Gastroesophageal sphincter (tissue), 4 donors: ENCODE data around the gene SPPL3. TPM values are rescaled to one million over a fixed set of nuclear protein-coding genes. Genes with fewer than 3 reads are reported as not detected.
A peak's percentile ranks its signal among the peaks of the same experiment; 100 is the strongest.

Source experiments
- ATAC-seq: fragments of 150-250 bp; one replicate; pipeline ENCODE4 v1.9.1; 2016; ENCODE audit warnings: mild to moderate bottlenecking, moderate library complexity
- H3K27ac ChIP-seq, 4 donors: fragments of 200-600 bp; sonication (generic) in 3 of 4; 1 replicate in 3 of 4; 2 replicates in 1 of 4; pipeline ENCODE4 v1.5.1; 2016 to 2019
- H3K27me3 ChIP-seq: fragments of 200-600 bp; sonication (generic); one replicate; pipeline ENCODE4 v1.5.1; 2019
- H3K36me3 ChIP-seq, 2 donors: fragments of 200-600 bp; sonication (generic); one replicate each; pipeline ENCODE4 v1.5.1; 2019; ENCODE audit warnings: control low read depth in 1 of 2
- H3K4me1 ChIP-seq, 3 donors: fragments of 200-600 bp; sonication (generic); 1 replicate in 2 of 3; 2 replicates in 1 of 3; pipeline ENCODE4 v1.5.1; 2016 to 2019; ENCODE audit warnings: control low read depth in 2 of 3
- H3K4me3 ChIP-seq, 2 donors: fragments of 200-600 bp; sonication (generic); one replicate each; pipeline ENCODE4 v1.5.1; 2019; ENCODE audit warnings: mild to moderate bottlenecking in 1 of 2, moderate library complexity in 1 of 2
- H3K9me3 ChIP-seq, 3 donors: fragments of 200-600 bp; sonication (generic); one replicate each; pipeline ENCODE4 v1.5.1; 2017 to 2019; ENCODE audit warnings: control low read depth in 2 of 3
- CTCF ChIP-seq, 4 experiments: fragments of 200-600 bp in 2 of 4; fragments of 450-650 bp in 2 of 4; sonication (generic) in 1 of 4; IDR thresholded peaks; one replicate each; pipeline ENCODE4 v1.5.1; 2017 to 2019; ENCODE audit warnings: antibody characterized with exemption in 4 of 4, mild to moderate bottlenecking in 2 of 4, moderate library complexity in 2 of 4
- EP300 ChIP-seq: sonication (generic); formaldehyde crosslinking; IDR thresholded peaks from one replicate; pipeline ENCODE4 v1.6.1; 2017; ENCODE audit warnings: antibody characterized with exemption, mild to moderate bottlenecking
- POLR2A ChIP-seq, 2 donors: fragments of 450-650 bp; IDR thresholded peaks; one replicate each; pipeline ENCODE4 v1.6.1; 2017; ENCODE audit warnings: antibody characterized with exemption in 2 of 2, mild to moderate bottlenecking in 2 of 2, moderate library complexity in 1 of 2
- POLR2AphosphoS5 ChIP-seq: sonication (generic); formaldehyde crosslinking; IDR thresholded peaks from one replicate; pipeline ENCODE4 v1.6.1; 2017; ENCODE audit warnings: antibody characterized with exemption
- WGBS, 2 donors: methylation state at CpG; one replicate each; pipeline ENCODE4 v1.1.5; 2018; ENCODE audit warnings: low coverage in 1 of 2; 5-methylcytosine and 5-hydroxymethylcytosine counted together
- total RNA-seq, 4 donors: library from RNA; depleted of rRNA; stranded (reverse); fragments of >200 nt; gene quantifications; one replicate each; pipeline ENCODE4 v1.1.0, GENCODE V29; 2016

SPPL3 gene
- total RNA-seq, 4 donors from 2014 or later: 16.2 to 20.2 (median 19.0) TPM

- H3K4me3 ChIP-seq: no peak overlapping the region
- 59 to 65% methylated on average over 4 to 5 of the region's 5 CpGs for WGBS, 2 donors
- no peak overlapping the region for H3K27ac ChIP-seq
- no peak for ATAC-seq
- peaks cover 0 to 1% (median 0%) of the 10 kb centered on the region in 3 donors for H3K4me1 ChIP-seq
- H3K27me3 ChIP-seq: no peaks in the 10 kb centered on the region
- no peaks in the 10 kb centered on the region for H3K9me3 ChIP-seq
- H3K36me3 ChIP-seq: no peaks in the 10 kb centered on the region
- no peak for TF ChIP-seq CTCF (IDR thresholded peaks at IDR 0.05)
- no peak for TF ChIP-seq POLR2A (IDR thresholded peaks at IDR 0.05)
- TF ChIP-seq EP300: no peak
- TF ChIP-seq POLR2AphosphoS5: no peak
Measured at GRCh38 chr12:120909633-120910298, 5.6 kb upstream of the SPPL3 start.

GRCh38 chr12:120905856-120906384 is 1.8 kb upstream of the SPPL3 start:
- H3K4me3 ChIP-seq: no peak overlapping the region
- peaks cover 0 to 26% (median 13%) of the 10 kb centered on the region in 3 donors for H3K4me1 ChIP-seq
- WGBS, 2 donors: 73 to 100% methylated on average over 1 of the region's 5 CpGs
- no peaks in the 10 kb centered on the region for H3K9me3 ChIP-seq
- H3K27me3 ChIP-seq: no peaks in the 10 kb centered on the region
- no peak overlapping the region for H3K27ac ChIP-seq
- no peak for ATAC-seq
- no peaks in the 10 kb centered on the region for H3K36me3 ChIP-seq
- TF ChIP-seq EP300 (no peak), POLR2AphosphoS5 (no peak), CTCF (IDR thresholded peaks at IDR 0.05) (no peak)

- Histone ChIP-seq H3K4me3 (peak overlapping the region; percentile 96 to 99), H3K36me3 (no peaks in the 10 kb centered on the region), H3K27ac (peak overlapping the region; percentile 39 to 95 (median 94)), H3K4me1 (peaks cover 0 to 38% (median 13%) of the 10 kb centered on the region in 3 donors), H3K27me3 (no peaks in the 10 kb centered on the region), H3K9me3 (no peaks in the 10 kb centered on the region)
- TF ChIP-seq EP300 (no peak), POLR2A (IDR thresholded peaks at IDR 0.05) (no peak), POLR2AphosphoS5 (peak; percentile 29), CTCF (IDR thresholded peaks at IDR 0.05) (no peak)
- WGBS, 2 donors: 0% methylated on average over 9 to 10 of the region's 85 CpGs
- ATAC-seq: peak; percentile 80
Measured at GRCh38 chr12:120903412-120904196, 554 bp downstream of the SPPL3 start.

GRCh38 chr12:120902846-120903411 is 1.2 kb downstream of the SPPL3 start:
- TF ChIP-seq POLR2AphosphoS5 (no peak), CTCF (IDR thresholded peaks at IDR 0.05) (no peak), POLR2A (IDR thresholded peaks at IDR 0.05) (no peak), EP300 (no peak)
- no peak for ATAC-seq
- Histone ChIP-seq H3K27ac (peak overlapping the region in 3 of 4 donors; percentile 94 to 95 (median 94)), H3K9me3 (no peaks in the 10 kb centered on the region), H3K4me1 (peaks cover 0 to 41% (median 13%) of the 10 kb centered on the region in 3 donors), H3K4me3 (peak overlapping the region; percentile 96 to 99), H3K27me3 (no peaks in the 10 kb centered on the region), H3K36me3 (no peaks in the 10 kb centered on the region)
- WGBS, 2 donors: 6 to 15% methylated on average over 7 to 15 of the region's 15 CpGs
